NCI-H1694 (cell line): ENCODE results near the gene NUDT22.
A peak's percentile ranks its signal among the peaks of the same experiment; 100 is the strongest.

Experiments used
- DNase-seq: peaks from one replicate; lab custom pipeline; 2025; lab: John Stamatoyannopoulos, UW

The NUDT22 gene, protein sequence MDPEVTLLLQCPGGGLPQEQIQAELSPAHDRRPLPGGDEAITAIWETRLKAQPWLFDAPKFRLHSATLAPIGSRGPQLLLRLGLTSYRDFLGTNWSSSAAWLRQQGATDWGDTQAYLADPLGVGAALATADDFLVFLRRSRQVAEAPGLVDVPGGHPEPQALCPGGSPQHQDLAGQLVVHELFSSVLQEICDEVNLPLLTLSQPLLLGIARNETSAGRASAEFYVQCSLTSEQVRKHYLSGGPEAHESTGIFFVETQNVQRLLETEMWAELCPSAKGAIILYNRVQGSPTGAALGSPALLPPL

DNA sequence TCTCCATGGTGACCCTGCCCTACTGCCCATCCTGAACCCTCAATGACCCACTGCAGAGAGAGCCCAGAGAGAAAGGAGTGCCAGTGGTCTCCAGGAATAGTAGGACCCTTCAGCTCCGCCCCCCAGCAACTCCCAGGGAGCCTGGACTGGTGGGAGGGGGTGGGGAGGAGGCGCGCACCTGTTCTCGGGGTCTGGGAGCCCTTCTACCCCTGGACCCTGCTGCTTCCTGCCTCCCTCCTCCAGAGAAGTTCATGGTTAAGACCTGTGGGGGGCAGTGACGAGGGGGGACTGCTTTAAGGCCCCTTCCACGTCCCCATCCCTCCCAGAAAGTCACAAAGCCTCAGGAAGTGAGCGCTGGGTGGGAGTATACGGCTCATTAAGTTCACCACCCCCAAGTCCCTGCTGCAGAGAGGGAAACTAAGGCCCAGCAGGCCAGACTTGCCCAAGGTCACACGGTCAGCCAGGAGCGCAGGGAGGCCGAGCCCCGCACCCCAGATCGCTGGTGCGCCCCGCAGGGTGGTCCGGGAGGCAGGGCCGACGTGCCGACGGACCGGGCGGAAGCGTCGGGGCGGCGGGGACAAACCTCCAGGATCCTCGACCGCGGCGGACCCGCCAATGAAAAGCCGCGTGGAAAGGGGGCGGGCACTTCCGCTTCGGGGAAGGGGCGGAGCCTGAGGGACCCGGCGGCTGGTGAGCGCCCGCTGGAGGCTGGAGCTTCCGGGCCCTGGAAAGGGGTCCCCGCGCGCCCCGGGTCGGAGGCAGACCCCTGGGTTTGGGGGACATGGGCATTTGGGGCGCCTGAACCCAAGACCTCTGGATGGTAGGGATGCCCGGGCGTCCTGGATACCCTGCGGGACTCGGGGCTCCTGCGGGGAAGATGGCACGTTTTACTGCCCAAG lies at the start of gene NUDT22, which contains the start of gene TRPT1:
Gene NUDT22, plus strand, starts transcription at position 667 of the 899 bp plus-strand sequence. CDS start 379 bp downstream, outside the sequence.
Gene TRPT1, minus strand, starts transcription at position 579 of the 899 bp plus-strand sequence. Its CDS starts 326 bp downstream, at position 253.
- DNase-seq = peak; percentile 58

DNA sequence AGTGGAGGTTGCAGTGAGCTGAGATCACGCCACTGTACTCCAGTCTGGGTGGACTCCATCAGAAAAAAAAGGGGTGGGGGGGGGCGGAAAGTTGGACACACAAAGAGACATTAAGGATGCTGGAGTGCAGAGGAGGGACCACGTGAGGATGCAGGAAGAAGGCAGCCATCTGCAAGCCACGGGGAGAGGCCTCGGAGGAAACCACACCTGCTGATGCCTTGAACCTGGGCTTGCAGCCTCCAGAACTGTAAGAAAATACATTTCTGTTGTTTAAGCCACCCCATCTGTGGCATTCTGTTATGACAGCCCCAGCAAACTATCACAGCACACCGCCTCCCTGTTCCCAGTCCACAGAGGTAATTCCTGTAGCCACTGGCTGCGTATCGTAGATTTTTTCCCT lies 49.3 kb upstream of the NUDT22 start:
- no peak for DNase-seq

DNA sequence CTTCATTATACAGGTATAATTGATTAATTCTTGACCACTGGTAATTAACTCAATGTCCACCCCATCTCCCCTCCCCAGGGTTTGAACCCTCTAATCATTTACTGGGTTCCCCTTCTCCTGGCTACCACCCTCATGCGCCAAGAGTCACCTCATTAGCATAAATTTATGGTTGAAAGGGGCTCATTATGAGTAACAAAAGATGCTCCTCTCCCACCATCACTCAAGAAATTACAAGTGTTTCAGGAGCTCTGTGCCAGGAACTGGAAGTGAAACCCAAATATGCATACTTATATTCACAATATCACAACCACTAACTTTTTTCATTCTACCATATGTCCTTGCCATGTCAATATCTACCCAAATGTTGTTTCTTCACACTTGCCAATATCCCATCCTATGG lies 47.9 kb upstream of the NUDT22 start:
- DNase-seq = no peak

DNA sequence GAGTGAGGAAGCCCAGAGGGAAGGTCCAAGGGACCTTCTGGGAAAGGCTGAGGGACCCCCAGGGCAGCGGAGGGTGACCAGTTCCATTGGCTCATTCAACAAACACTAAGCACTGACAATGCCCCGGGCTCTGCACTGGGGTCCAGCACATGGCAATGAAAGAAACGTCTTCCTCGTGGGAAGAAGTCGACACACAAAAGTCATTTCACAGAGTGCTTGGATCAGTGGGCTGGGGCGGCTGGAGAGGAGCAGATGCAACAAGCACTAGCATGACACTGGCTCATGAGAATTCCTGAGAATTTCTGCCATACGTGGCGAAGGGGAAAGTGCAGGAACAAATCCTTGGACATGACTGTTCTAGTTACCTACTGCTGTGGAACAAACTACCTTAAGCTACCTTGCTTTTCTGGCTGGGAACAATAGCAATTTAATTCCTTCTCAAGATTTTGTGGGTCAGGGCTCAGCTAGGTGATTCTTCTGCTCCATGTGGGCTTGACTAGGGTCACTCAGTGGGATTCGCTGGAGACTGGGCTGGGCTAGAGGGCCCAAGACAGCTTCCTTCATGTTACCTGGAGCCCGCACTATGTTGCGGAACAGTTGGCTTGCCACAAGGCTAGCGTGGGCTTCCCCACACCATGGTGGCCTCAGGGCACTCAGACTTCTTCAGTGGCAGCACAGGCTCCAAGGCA lies 47.0 kb upstream of the NUDT22 start:
- no peak for DNase-seq

DNA sequence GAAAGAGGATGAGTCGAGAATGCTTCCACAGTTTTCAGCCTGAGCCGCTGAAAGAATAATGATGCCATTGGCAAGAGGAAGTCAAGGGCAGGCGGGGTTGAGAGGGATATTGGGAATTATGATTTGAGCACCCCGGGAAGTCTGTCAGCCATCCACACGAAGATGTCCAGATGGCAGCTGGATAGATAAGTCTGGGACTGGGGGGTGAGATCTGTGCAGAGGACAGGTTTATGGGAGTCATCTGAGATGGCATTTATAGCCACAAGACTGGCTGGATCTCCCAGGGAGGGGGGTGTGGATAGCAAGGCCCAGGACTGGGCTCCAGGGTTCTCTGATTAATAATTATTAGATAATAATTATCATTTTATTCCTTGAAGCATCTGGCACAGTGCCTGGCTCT lies 45.2 kb upstream of the NUDT22 start:
- no peak for DNase-seq

DNA sequence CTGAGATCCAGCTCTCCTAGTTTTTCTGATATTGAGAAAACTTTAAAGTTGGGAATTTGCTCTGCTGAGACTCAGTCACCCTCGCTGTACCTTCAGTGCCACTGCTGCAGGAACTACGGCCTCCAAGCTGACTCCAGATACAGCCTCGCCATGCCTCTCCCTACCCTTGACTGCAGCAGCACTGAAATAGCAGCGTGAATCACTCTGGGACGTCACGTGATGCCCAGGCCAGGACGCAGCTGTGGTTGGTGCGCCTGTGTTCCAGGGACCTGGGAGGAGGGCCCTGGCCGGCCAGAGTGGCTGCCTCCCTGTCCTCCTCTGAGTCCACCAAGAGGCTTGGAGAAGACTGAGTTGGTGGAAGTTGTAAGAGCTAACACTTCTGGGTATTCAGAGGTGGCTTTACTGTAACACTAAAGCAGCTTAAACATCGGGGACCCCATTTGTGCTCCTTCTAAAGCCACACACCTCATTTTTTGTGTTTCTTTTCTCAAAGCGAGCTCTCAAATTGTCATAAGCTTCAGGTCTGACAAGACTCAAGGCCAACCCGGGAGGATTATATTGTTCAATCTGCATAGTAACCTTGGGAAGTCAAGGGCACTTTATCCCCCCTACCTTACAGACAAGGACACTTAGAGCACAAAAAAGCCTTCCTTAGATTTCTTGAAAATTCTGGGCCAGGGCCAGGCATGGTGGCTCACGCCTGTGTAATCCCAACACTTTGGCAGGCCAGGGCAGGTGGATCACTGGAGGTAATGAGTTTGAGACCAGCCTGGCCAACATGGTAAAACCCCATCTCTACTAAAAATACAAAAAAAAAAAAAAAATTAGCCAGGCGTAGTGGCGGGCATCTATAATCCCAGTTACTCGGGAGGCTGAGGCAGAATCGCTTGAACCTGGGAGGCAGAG lies 44.3 kb upstream of the NUDT22 start:
- DNase-seq = peak; percentile 60

DNA sequence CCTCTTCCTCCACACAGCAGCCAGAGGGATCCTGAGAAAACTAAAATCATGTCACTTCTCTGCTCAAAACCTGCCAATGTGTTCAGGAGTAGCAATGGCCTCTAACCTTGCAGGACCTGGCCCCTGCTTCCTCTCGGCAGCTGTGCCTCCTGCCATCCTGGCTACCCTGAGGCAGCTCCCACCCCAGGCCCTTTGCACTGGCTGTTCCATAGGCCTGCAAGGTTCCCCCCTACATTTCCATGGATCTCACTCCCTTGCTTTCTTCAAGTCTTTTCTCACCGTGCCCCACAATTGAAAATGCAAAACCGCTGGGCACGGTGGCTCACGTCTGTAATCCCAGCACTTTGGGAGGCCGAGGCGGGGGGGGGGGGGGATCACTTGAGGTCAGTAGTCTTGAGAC lies 42.2 kb upstream of the NUDT22 start:
- DNase-seq = no peak

DNA sequence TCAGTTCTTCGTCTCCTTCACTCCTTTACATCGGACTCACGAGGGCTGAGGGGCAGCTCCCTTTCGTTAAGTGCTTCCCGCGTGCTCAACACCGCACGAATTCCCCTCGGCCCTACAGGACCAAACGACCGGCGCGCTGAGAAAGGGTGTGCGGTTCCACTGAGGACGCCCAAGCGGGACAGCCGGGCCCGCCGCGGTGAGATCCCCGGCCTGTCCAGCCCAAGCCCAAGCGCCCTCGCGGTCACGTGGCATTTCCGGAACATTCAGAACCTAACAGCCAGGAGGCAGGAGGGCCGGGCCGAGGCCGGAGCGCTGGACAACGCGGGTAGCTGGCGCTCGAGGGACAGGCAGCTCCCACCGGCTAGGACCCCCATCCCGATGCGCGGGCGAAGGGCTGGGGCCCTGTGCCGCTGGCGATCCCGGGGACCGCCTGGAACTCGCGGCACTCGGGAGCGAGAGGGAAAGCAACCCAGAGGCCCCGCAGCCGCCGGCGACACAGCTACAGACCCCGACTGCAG lies 40.8 kb upstream of the NUDT22 start:
- DNase-seq = no peak

DNA sequence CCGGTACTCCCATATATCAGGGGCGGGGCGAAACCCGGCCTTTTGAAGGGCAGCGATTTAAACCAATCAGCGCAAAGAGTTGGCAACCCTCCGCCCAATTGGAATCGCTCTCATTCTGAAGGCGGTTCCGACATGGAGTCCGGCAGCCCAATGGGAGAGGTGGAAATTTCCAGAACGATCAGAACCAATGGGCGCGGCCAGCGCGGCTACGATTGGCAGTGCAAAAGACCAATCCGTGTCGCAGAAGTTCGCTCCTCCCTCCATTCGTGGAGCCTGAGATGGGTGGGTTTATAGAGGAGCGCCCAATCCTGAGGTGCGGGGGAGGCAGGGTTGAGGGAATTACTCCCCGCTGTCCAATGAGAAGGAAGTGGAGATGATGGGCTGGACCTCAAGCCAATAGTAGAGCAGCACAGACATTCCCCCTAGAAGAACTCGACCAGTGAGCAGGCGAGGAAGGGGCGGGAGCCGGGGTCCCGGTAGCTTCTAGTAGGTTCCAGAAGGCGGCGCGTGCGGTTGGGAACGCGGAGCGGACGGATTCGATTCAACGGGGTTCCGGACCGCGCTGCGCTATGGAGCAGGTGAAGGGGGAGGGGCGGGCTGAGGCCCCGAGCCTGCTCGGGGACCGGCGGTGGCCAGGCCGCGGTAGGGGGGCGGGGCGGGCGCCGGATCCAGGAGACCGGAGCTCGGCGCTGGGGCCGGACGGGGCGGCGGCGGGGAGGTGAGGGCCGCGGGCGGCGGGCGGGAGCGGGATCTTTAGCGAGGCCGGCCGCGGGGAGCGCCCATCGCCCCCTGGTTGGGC lies 40.2 kb upstream of the NUDT22 start, which contains the start of gene STIP1:
Gene STIP1, plus strand, starts transcription at position 479 of the 799 bp plus-strand sequence. Its CDS starts 91 bp downstream, at position 570.
- peak; percentile 99 for DNase-seq

DNA sequence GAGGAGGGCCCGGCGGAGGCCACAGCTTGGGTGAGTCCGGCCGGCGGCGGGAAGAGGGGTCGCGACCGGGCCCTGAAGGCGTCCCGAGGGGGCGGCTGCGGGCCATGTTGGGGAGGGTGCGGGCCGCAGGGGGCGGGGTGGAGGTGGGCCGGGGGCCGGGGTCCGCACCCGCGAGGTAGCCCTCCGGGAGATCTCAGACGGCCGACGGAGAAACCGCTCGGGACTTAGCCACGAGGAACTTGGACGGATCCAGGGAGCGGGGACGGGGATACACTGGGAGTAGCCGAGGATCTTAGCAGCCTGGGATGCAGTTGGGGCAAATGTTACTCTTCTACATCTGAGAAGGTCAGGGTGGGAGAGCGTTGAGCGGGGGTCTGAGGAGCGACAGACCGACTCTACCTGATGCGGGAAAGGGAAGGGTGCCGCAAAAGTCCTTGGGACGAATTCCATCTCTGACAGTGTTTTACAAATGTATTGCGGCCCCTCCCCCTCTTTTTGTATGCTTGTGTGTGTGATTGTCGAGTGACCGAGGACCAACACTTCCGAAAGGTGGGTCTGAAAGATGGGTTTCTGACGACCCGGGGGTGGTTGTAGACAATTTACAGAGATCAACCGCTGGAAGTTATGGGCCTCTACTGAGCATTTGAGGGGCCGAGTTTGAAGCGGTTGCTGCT lies 39.4 kb upstream of the NUDT22 start:
- no peak for DNase-seq

DNA sequence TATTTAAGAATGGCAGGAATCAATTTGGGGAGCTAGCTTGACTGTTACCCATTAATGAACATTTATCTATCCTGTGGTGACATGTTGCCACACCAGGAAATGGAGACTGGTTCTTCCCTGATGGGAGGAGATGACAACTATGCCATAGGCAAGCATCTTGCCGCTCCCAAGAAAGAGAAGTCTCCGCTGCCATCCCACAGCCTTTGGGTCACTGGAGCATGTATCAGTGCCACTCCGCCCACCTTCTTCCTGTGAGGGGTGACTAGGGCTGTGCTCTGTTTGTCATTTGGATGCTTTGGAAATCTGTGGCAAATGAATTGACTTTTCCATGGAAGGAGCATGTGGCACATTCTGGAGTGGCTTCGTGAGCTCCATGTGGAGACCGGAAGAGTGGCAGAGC lies 33.6 kb upstream of the NUDT22 start:
- no peak for DNase-seq

DNA sequence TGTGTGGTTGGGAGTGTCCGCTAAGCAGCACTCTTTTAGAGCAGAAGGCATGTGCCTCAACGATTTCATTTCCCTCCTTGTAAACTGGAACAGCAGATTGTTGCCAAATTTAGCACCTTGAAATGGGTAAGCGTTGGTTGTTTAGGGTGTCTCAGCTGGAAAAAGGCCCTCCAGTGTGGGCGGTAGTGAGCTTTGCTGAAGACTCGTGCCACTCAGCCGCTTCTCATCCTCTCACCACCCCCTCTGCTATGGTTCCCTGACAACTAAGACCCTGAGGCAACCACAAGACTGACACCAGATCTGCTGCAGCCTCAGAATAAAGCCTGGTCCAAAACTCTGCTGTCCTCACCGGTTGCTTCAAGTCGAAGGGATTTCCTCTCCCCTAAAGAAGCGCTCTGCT lies 29.4 kb upstream of the NUDT22 start:
- no peak for DNase-seq

DNA sequence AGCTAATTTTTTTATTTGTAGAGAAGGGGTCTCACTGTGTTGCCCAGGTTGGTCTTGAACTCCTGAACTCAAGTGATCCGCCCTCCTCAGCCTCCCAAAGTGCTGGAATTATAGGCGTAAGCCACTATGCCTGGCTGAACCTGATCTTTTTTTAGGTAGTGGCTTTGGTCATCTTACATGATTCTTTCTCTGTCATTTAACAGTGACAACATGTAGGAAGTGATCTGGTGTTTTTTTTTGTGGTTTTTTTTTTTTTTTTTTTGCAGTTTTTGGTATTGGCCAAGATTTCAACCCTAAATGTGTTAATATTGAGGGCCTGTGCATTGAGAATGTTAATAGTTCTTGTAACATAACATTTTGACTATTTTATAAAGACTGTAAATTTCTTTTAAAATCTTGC lies 27.6 kb upstream of the NUDT22 start:
- DNase-seq = no peak

DNA sequence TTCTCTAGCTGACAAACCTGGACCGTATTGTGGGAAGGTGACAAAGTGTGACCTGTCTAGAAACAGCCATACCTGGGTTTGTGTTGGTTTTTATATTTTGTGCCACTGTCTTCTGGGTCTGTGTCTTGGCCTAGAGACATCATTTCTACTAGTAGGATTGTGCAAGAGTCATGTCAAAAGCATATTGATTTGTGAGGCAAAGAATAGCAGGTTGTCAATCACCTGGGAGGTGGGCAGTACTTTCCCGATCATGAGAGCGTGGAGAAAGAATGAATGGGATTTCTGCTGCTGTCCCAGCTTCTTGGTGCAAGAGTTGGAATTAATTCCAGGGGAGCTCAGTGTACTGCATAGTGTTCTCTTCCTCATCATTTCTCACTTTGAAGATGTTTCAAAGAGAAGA lies 24.5 kb upstream of the NUDT22 start:
- DNase-seq = no peak

DNA sequence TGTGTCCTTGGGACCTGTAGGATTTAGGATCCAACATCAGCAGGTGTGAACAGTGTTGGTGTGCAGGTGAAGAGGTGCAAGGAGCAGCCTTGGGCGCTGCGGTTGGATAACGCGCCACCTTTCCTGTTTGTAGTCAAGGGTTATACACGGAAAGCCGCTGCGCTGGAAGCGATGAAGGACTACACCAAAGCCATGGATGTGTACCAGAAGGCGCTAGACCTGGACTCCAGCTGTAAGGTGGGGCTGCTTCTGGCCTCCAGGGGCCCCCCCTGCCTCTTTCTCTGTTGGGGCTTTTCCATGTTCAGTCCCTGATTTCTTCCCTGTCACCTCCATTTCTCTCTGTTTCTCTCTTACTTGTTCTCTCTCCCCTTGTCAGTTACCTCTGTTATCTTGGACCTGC lies 23.1 kb upstream of the NUDT22 start:
- no peak for DNase-seq

DNA sequence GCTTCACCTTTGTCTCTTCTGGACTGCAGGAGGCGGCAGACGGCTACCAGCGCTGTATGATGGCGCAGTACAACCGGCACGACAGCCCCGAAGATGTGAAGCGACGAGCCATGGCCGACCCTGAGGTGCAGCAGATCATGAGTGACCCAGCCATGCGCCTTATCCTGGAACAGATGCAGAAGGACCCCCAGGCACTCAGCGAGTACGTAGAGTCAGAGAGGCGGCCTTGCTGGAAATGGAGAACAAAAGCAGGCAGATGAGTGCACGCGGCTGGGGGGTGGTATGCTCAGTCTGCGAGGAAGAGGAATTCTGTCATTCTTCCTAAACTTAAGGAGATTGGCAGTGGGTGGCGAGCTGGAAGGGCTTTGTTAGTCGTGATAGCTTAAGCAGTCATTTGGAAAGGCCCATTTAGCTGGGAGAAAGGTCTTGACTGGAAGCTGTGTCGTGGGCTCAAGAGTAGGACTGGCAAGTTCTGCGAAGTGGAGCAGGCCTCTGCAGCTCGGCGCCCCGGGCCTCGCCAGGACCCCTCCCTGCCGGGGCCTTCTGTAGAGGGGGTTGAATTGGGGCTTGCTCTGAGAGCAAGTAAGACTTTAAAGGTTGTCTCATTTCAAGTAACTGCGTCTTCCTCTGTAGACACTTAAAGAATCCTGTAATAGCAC lies 22.5 kb upstream of the NUDT22 start:
- DNase-seq = no peak

DNA sequence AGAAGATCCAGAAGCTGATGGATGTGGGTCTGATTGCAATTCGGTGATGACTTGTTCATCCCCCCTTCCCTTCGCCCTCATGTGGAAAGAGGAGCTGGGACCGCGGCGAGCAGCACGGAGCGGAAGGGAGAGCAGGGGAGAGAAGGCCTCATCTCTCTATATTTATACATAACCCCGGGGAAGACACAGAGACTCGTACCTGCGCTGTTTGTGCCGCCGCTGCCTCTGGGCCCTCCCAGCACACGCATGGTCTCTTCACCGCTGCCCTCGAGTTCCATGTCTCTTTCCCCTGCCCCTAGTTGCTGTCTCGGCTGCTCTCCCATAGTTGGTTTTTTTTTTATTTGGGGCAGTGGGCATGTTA lies 22.0 kb upstream of the NUDT22 start:
- no peak for DNase-seq

DNA sequence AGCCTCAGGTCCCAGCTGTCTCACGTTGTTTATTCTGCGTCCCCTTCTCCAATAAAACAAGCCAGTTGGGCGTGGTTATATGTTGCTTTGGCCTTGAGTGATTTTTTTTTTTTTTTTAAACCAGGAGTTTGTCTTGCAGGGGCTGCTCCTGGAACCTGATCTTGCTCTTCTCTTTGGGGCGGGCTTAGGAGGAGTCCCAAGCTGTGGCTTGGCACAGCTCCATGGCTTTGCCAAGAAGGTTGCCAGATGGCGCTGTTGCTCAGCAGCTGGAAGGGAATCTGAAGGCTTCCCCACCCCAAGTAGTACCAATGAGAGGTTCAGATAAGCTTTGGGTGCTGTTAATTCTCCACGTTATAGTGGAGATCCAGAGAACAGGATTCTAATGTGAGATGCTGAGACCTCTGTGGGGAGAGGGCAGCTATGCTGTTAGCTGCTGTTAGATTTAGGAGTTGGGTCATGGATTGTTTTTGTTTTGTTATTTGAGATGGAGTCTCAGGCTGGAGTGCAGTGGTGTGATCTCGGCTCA lies 21.5 kb upstream of the NUDT22 start:
- peak; percentile 73 for DNase-seq
